Keratinocyte (primary cell): ENCODE results near the gene EIF6. TPM values are rescaled to one million over a fixed set of nuclear protein-coding genes. Genes with fewer than 3 reads are reported as not detected.
"Not testable (repeated sequence)": the region's sequence is repeated elsewhere in the genome, so short reads cannot be mapped to it uniquely, and the experiment has no call there.

ENCODE experiments used
- DNase-seq: peaks from one replicate; pipeline ENCODE4 v3.0.0-alpha.2; 2011; ENCODE audit warnings: low read depth, missing footprints, low spot score
- FAIRE-seq: peaks from 2 replicates; lab custom pipeline; 2011; peaks lifted over from hg19 to GRCh38; lab: Jason Lieb, UNC
- H2AFZ ChIP-seq: 2 replicates; pipeline ENCODE4 v1.6.0; 2012; ENCODE audit warnings: low read length, control low read depth, inconsistent platforms; ENCODE audit not compliant: control insufficient read depth
- H3K27ac ChIP-seq: 2 replicates; pipeline ENCODE4 v1.5.1; 2011; ENCODE audit warnings: low read length; ENCODE audit not compliant: control insufficient read depth, insufficient read depth
- H3K27me3 ChIP-seq: 3 replicates; pipeline ENCODE4 v1.6.0; 2011; ENCODE audit warnings: low read length; ENCODE audit not compliant: control insufficient read depth, insufficient read depth; ENCODE audit errors: extremely low read depth
- H3K36me3 ChIP-seq, 2 experiments: 2 replicates in 1 of 2; 3 replicates in 1 of 2; pipeline ENCODE4 v1.5.1; 2011; ENCODE audit warnings: low read length in 2 of 2, mild to moderate bottlenecking in 1 of 2; ENCODE audit not compliant: control insufficient read depth in 2 of 2, insufficient read depth in 2 of 2; ENCODE audit errors: extremely low read depth in 1 of 2
- H3K4me1 ChIP-seq: 3 replicates; pipeline ENCODE4 v1.5.1; 2011; ENCODE audit warnings: low read length; ENCODE audit not compliant: control insufficient read depth, insufficient read depth; ENCODE audit errors: extremely low read depth
- H3K4me2 ChIP-seq: 3 replicates; pipeline ENCODE4 v1.6.0; 2011; ENCODE audit warnings: low read depth, low read length; ENCODE audit not compliant: control insufficient read depth, insufficient read depth; ENCODE audit errors: extremely low read depth
- H3K4me3 ChIP-seq, 3 experiments: fragments of 200-600 bp in 1 of 3; sonication (generic) in 1 of 3; 2 replicates in 2 of 3; 3 replicates in 1 of 3; pipeline ENCODE4 v1.5.1; 2011 to 2016; ENCODE audit warnings: low read length in 3 of 3, mild to moderate bottlenecking in 3 of 3, control low read depth in 2 of 3, inconsistent platforms in 1 of 3, low read depth in 1 of 3, mixed read lengths in 1 of 3, mixed run types in 1 of 3, moderate library complexity in 1 of 3; ENCODE audit not compliant: control insufficient read depth in 2 of 3, insufficient read depth in 2 of 3; ENCODE audit errors: extremely low read depth in 1 of 3
- H3K79me2 ChIP-seq: 2 replicates; pipeline ENCODE4 v1.6.0; 2012; ENCODE audit warnings: low read length; ENCODE audit not compliant: control insufficient read depth, insufficient read depth
- H3K9ac ChIP-seq: 3 replicates; pipeline ENCODE4 v1.6.0; 2011; ENCODE audit warnings: low read length; ENCODE audit not compliant: control insufficient read depth, insufficient read depth; ENCODE audit errors: extremely low read depth
- H3K9me1 ChIP-seq: 3 replicates; pipeline ENCODE4 v1.6.0; 2011; ENCODE audit warnings: low read length; ENCODE audit not compliant: control insufficient read depth, insufficient read depth; ENCODE audit errors: extremely low read depth
- H3K9me3 ChIP-seq: 2 replicates; pipeline ENCODE4 v1.5.1; 2012; ENCODE audit warnings: low read depth, low read length; ENCODE audit not compliant: control insufficient read depth
- H4K20me1 ChIP-seq: 3 replicates; pipeline ENCODE4 v1.6.0; 2011; ENCODE audit warnings: low read length; ENCODE audit not compliant: control insufficient read depth, insufficient read depth; ENCODE audit errors: extremely low read depth
- CTCF ChIP-seq, 3 experiments: IDR thresholded peaks in 1 of 3; conservative IDR thresholded peaks in 1 of 3; optimal IDR thresholded peaks in 1 of 3; 2 replicates in 2 of 3; 3 replicates in 1 of 3; pipeline versions ENCODE3 to v1.5.1; 2011; ENCODE audit warnings: low read length in 3 of 3, mild to moderate bottlenecking in 3 of 3, moderate library complexity in 2 of 3, control low read depth in 1 of 3, inconsistent platforms in 1 of 3; ENCODE audit not compliant: insufficient read depth in 2 of 3; ENCODE audit errors: extremely low read depth in 1 of 3
- EZH2 ChIP-seq: IDR thresholded peaks from one replicate; pipeline ENCODE4 v1.6.1; 2012; ENCODE audit warnings: inconsistent platforms, mild to moderate bottlenecking, low read length, moderate library complexity
- dilution Hi-C: fragments of 300-500 bp; cut with MboI; formaldehyde crosslinking; loops from one replicate; pipeline ENCODE4 v1.7.0; 2020; ENCODE audit warnings: low sequenced_read_pairs; ENCODE audit not compliant: extremely low pct_ligation_motif_present
- polyA plus RNA-seq, 5 experiments: library from polyadenylated mRNA; depleted of rRNA in 3 of 5; stranded (reverse) in 3 of 5; stranded (forward) in 1 of 5; unstranded in 1 of 5; fragments of >200 nt; gene quantifications; 1 replicate in 1 of 5; 2 replicates in 3 of 5; 3 replicates in 1 of 5; pipeline versions ENCODE4 v1.2.1 to v1.2.3, GENCODE V29; 2011 to 2012; ENCODE audit warnings: missing spikeins in 2 of 5, low read depth in 1 of 5, low replicate concordance in 1 of 5

The EIF6 gene
- polyA plus RNA-seq, 1 donor (not counting 4 experiments of a cell fraction or from before 2014, with no cell fraction given), result 206 TPM

- Histone ChIP-seq H3K79me2 (no peaks in the 10 kb centered on the region), H3K4me1 (no peaks in the 10 kb centered on the region), H3K9me1 (no peaks in the 10 kb centered on the region), H2AFZ (no peak overlapping the region), H3K4me3 (no peak overlapping the region), H3K9ac (no peak overlapping the region), H3K4me2 (no peak overlapping the region), H3K27ac (no peak overlapping the region), H3K9me3 (no peaks in the 10 kb centered on the region), H3K36me3 (no peaks in the 10 kb centered on the region), H4K20me1 (no peaks in the 10 kb centered on the region), H3K27me3 (no peaks in the 10 kb centered on the region)
- no peak for FAIRE-seq
- dilution Hi-C loops, result no loop called here
- DNase-seq, result no peak
- TF ChIP-seq EZH2 (no peak), CTCF (optimal IDR thresholded peaks at IDR 0.05 in 1 of 3, IDR thresholded peaks at IDR 0.05 in 1 of 3, conservative IDR thresholded peaks at IDR 0.05 in 1 of 3; ENCODE audit: extremely low read depth in 1 of 3, insufficient read depth in 2 of 3, low read length in 3 of 3) (no peak)
Observed at GRCh38 chr20:35253010-35253409, 31.6 kb downstream of the EIF6 start.

GRCh38 chr20:35252598-35252997, 32.0 kb downstream of the EIF6 start:
- DNase-seq, H3K36me3 ChIP-seq, H3K4me3 ChIP-seq, H3K4me1 ChIP-seq, FAIRE-seq, H3K9ac ChIP-seq, H3K9me3 ChIP-seq, H3K79me2 ChIP-seq, H3K4me2 ChIP-seq, H2AFZ ChIP-seq, H3K27ac ChIP-seq, dilution Hi-C loops, H3K9me1 ChIP-seq, H4K20me1 ChIP-seq, H3K27me3 ChIP-seq: not testable (repeated sequence)

- dilution Hi-C loops, result no loop called here
- Histone ChIP-seq H3K9ac (no peak overlapping the region), H3K27me3 (no peaks in the 10 kb centered on the region), H3K79me2 (no peaks in the 10 kb centered on the region), H3K4me3 (no peak overlapping the region), H3K27ac (no peak overlapping the region), H3K4me2 (no peak overlapping the region), H3K4me1 (no peaks in the 10 kb centered on the region), H2AFZ (no peak overlapping the region), H3K36me3 (no peaks in the 10 kb centered on the region), H3K9me3 (no peaks in the 10 kb centered on the region), H3K9me1 (no peaks in the 10 kb centered on the region), H4K20me1 (no peaks in the 10 kb centered on the region)
- FAIRE-seq (no peak), DNase-seq (no peak)
- TF ChIP-seq CTCF (optimal IDR thresholded peaks at IDR 0.05 in 1 of 3, IDR thresholded peaks at IDR 0.05 in 1 of 3, conservative IDR thresholded peaks at IDR 0.05 in 1 of 3; ENCODE audit: extremely low read depth in 1 of 3, insufficient read depth in 2 of 3, low read length in 3 of 3), result no peak
- no peak for TF ChIP-seq EZH2
Observed at GRCh38 chr20:35252037-35252461, 32.5 kb downstream of the EIF6 start.
